HepG2 (cell line): Measurements from ENCODE around the gene CCDC142. TPM values are rescaled to one million over a fixed set of nuclear protein-coding genes. Genes with fewer than 3 reads are reported as not detected.
A peak's percentile ranks its signal among the peaks of the same experiment; 100 is the strongest.

ENCODE experiments used
- CHD4 ChIP-seq: fragments of 200-600 bp; sonication (generic); IDR thresholded peaks from 2 replicates; pipeline ENCODE4 v1.7.0; 2017; ENCODE audit warnings: mild to moderate bottlenecking, low read length, borderline replicate concordance
- JDP2 ChIP-seq: sonication (generic); formaldehyde crosslinking; IDR thresholded peaks from 2 replicates; pipeline ENCODE4 v1.8.1; 2022; ENCODE audit warnings: missing genetic modification reagents, borderline replicate concordance
- KDM4B ChIP-seq: sonication (generic); formaldehyde crosslinking; IDR thresholded peaks from 2 replicates; pipeline ENCODE4 v1.4.0; 2020; ENCODE audit warnings: missing genetic modification reagents
- NAIF1 ChIP-seq: sonication (generic); formaldehyde crosslinking; IDR thresholded peaks from 2 replicates; pipeline ENCODE4 v1.5.0; 2020; ENCODE audit warnings: mild to moderate bottlenecking, missing genetic modification reagents, borderline replicate concordance
- PCBP1 ChIP-seq: fragments of 200-400 bp; formaldehyde crosslinking; IDR thresholded peaks from 2 replicates; pipeline ENCODE4 v1.6.1; 2017; ENCODE audit warnings: mild to moderate bottlenecking, low read depth, low read length, borderline replicate concordance
- POLR2A ChIP-seq, 2 experiments: IDR thresholded peaks; 2 replicates each; pipeline ENCODE4 v1.6.1; 2011; ENCODE audit warnings: low read depth in 2 of 2, low read length in 2 of 2, mild to moderate bottlenecking in 1 of 2, moderate library complexity in 1 of 2; ENCODE audit not compliant: insufficient read depth in 1 of 2
- RCOR2 ChIP-seq: IDR thresholded peaks from 2 replicates; pipeline ENCODE4 v1.6.1; 2016; ENCODE audit warnings: missing biosample characterization, missing genetic modification reagents
- SMAD1 ChIP-seq: sonication (generic); formaldehyde crosslinking; IDR thresholded peaks from 2 replicates; pipeline ENCODE4 v1.4.0; 2020; ENCODE audit warnings: missing genetic modification reagents, low read depth, mild to moderate bottlenecking, borderline replicate concordance
- SOX13 ChIP-seq, 3 experiments: fragments of 450-650 bp in 1 of 3; sonication (generic) in 1 of 3; formaldehyde crosslinking in 1 of 3; IDR thresholded peaks in 2 of 3; conservative IDR thresholded peaks in 1 of 3; 2 replicates each; pipeline versions ENCODE4 v1.5.0 to v1.6.1; 2016 to 2020; ENCODE audit warnings: antibody characterized with exemption in 1 of 3, mild to moderate bottlenecking in 1 of 3, missing compliant biosample characterization in 1 of 3, missing genetic modification reagents in 1 of 3, moderate library complexity in 1 of 3
- ZBTB8A ChIP-seq: sonication (generic); formaldehyde crosslinking; IDR thresholded peaks from 2 replicates; pipeline ENCODE4 v1.4.0; 2020; ENCODE audit warnings: mild to moderate bottlenecking, low read depth, missing genetic modification reagents, borderline replicate concordance
- ZFP41 ChIP-seq: sonication (generic); formaldehyde crosslinking; IDR thresholded peaks from 2 replicates; pipeline ENCODE4 v1.4.0; 2020; ENCODE audit warnings: mild to moderate bottlenecking, missing genetic modification reagents, borderline replicate concordance
- ZFX ChIP-seq: sonication (generic); formaldehyde crosslinking; IDR thresholded peaks from 2 replicates; pipeline ENCODE4 v1.4.0; 2020; ENCODE audit warnings: mild to moderate bottlenecking, low read depth, missing genetic modification reagents, moderate library complexity
- ZNF282 ChIP-seq: fragments of 450-650 bp; IDR thresholded peaks from 2 replicates; pipeline ENCODE4 v1.6.1; 2018; ENCODE audit not compliant: partially characterized antibody
- ZNF879 ChIP-seq: sonication (generic); formaldehyde crosslinking; IDR thresholded peaks from 2 replicates; pipeline ENCODE4 v1.8.1; 2023; ENCODE audit warnings: missing genetic modification reagents
- ZZZ3 ChIP-seq: sonication (generic); formaldehyde crosslinking; IDR thresholded peaks from 2 replicates; pipeline ENCODE4 v1.4.0; 2020; ENCODE audit warnings: missing genetic modification reagents, mild to moderate bottlenecking, borderline replicate concordance
- polyA plus RNA-seq, 8 experiments: library from polyadenylated mRNA; depleted of rRNA in 3 of 8; stranded (reverse) in 7 of 8; unstranded in 1 of 8; fragments of >200 nt; fragmentation: Illumina TruSeq in 4 of 8; extraction: Trizol in 4 of 8; gene quantifications; 2 replicates each; pipeline versions ENCODE4 v1.2.1 to v1.2.3, GENCODE V29; 2011 to 2016; ENCODE audit warnings: low read depth in 4 of 8, missing spikeins in 1 of 8, mixed read lengths in 1 of 8; ENCODE audit not compliant: insufficient read depth in 1 of 8
- total RNA-seq, 5 experiments: library from RNA; depleted of rRNA; stranded (reverse); fragments of >200 nt; fragmentation: Illumina TruSeq; extraction: Trizol; gene quantifications; 2 replicates each; pipeline ENCODE4 v1.2.3, GENCODE V29; 2016; ENCODE audit warnings: low read depth in 1 of 5
- TF ChIP-seq, protein P1 (sequence below): sonication (generic); formaldehyde crosslinking; IDR thresholded peaks from 2 replicates; pipeline ENCODE4 v1.4.0; 2020; ENCODE audit warnings: missing genetic modification reagents
- TF ChIP-seq, protein P2 (sequence below): sonication (generic); formaldehyde crosslinking; IDR thresholded peaks from 2 replicates; pipeline ENCODE4 v1.4.0; 2020; ENCODE audit warnings: missing genetic modification reagents
- TF ChIP-seq, protein P3 (sequence below): sonication (generic); formaldehyde crosslinking; IDR thresholded peaks from 2 replicates; pipeline ENCODE4 v1.5.0; 2020; ENCODE audit warnings: mild to moderate bottlenecking, missing genetic modification reagents

CCDC142 gene
- total and polyA plus RNA-seq, 2 of the 13 experiments (the other 11 are each of a cell fraction or from before 2014, with no cell fraction given): 14.7 to 30.4 TPM

DNA sequence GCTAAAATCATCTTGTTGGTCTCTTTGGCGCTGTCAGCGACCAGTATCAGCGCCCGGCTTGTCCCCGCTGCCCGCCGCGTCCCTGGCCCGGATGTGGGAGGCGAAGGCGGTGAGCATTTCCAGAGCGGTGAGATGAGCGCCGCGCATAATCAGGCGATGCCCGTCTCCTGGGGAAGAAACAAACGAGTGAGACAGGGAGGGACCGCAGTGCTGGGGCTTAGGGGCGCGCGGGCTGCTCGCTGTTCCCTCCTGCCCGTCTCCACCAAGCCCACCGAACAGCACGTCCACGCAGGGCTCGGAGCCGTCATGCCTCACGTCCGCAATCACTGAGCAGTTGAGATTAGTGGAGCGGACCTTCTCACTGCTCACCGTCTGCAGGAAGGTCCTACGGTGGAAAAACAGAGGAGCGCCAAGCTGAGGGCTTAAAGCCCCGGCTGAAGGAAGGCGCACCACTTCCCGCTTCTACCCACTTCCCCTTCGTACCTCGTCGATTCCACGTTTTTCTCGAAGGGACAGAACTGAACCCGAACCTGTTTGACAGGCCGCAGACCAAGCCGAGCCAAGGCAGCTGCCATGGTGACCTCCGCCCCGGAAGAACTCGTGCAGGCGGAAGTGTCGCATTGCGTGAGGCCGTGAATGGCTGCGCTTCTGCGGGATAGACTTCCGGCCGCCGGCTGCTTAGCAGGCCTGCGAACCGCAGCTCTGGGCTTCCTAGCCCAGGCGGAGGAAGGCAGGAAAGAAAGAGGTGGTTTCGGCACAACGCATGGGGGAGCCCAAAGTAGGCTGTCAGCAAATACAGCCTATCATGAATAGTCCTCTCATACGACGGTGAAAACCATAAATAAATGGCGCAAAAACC is 10.5 kb downstream of the CCDC142 start, which contains the start of gene MRPL53 (continued):
- TF ChIP-seq, protein P1, sequence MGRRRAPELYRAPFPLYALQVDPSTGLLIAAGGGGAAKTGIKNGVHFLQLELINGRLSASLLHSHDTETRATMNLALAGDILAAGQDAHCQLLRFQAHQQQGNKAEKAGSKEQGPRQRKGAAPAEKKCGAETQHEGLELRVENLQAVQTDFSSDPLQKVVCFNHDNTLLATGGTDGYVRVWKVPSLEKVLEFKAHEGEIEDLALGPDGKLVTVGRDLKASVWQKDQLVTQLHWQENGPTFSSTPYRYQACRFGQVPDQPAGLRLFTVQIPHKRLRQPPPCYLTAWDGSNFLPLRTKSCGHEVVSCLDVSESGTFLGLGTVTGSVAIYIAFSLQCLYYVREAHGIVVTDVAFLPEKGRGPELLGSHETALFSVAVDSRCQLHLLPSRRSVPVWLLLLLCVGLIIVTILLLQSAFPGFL (CRISPR knock-in tag): no peak
- TF ChIP-seq RCOR2 (CRISPR knock-in tag): peak; percentile 58
- TF ChIP-seq NAIF1: peak; percentile 88
- TF ChIP-seq CHD4: peak; percentile 37; the same call in 1 of the 2 replicates
- no peak for TF ChIP-seq ZNF282
- TF ChIP-seq JDP2 (CRISPR knock-in tag): no peak; the same call in 1 of the 2 replicates
- TF ChIP-seq, protein P2, sequence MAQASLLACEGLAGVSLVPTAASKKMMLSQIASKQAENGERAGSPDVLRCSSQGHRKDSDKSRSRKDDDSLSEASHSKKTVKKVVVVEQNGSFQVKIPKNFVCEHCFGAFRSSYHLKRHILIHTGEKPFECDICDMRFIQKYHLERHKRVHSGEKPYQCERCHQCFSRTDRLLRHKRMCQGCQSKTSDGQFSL (CRISPR knock-in tag): no peak; the same call in none of the 2 replicates
- TF ChIP-seq ZBTB8A: no peak
- no peak for TF ChIP-seq ZNF879 (CRISPR knock-in tag)
- TF ChIP-seq SOX13 (IDR thresholded peaks at IDR 0.05): 0 out of 2 replicates have a peak, but pooled peaks have one; percentile 46
- peak; percentile 68 to 71; a peak in 3 of 4 replicates for TF ChIP-seq SOX13 (CRISPR knock-in tag; conservative IDR thresholded peaks at IDR 0.05 in 1 of 2, IDR thresholded peaks at IDR 0.05 in 1 of 2)
- TF ChIP-seq ZFP41: peak; percentile 96; the same call in 1 of the 2 replicates
- TF ChIP-seq SMAD1 (CRISPR knock-in tag): peak; percentile 99
- TF ChIP-seq, protein P3, sequence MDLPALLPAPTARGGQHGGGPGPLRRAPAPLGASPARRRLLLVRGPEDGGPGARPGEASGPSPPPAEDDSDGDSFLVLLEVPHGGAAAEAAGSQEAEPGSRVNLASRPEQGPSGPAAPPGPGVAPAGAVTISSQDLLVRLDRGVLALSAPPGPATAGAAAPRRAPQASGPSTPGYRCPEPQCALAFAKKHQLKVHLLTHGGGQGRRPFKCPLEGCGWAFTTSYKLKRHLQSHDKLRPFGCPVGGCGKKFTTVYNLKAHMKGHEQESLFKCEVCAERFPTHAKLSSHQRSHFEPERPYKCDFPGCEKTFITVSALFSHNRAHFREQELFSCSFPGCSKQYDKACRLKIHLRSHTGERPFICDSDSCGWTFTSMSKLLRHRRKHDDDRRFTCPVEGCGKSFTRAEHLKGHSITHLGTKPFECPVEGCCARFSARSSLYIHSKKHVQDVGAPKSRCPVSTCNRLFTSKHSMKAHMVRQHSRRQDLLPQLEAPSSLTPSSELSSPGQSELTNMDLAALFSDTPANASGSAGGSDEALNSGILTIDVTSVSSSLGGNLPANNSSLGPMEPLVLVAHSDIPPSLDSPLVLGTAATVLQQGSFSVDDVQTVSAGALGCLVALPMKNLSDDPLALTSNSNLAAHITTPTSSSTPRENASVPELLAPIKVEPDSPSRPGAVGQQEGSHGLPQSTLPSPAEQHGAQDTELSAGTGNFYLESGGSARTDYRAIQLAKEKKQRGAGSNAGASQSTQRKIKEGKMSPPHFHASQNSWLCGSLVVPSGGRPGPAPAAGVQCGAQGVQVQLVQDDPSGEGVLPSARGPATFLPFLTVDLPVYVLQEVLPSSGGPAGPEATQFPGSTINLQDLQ (CRISPR knock-in tag): peak; percentile 61; the same call in 1 of the 2 replicates
- peak; percentile 80; the same call in 1 of the 2 replicates for TF ChIP-seq ZZZ3 (CRISPR knock-in tag)
- TF ChIP-seq ZFX (CRISPR knock-in tag): peak; percentile 100
- peak; percentile 94 to 97 for TF ChIP-seq POLR2A (IDR thresholded peaks at IDR 0.05; ENCODE audit: insufficient read depth in 1 of 2, low read depth in 2 of 2, low read length in 2 of 2)
- TF ChIP-seq KDM4B: peak; percentile 95
- peak; percentile 97 for TF ChIP-seq PCBP1
